ENCODE results near the gene PADI1.

GRCh38 chr1:17213782-17214148 is 8.8 kb downstream of the PADI1 start:
- TF ChIP-seq, protein P1, sequence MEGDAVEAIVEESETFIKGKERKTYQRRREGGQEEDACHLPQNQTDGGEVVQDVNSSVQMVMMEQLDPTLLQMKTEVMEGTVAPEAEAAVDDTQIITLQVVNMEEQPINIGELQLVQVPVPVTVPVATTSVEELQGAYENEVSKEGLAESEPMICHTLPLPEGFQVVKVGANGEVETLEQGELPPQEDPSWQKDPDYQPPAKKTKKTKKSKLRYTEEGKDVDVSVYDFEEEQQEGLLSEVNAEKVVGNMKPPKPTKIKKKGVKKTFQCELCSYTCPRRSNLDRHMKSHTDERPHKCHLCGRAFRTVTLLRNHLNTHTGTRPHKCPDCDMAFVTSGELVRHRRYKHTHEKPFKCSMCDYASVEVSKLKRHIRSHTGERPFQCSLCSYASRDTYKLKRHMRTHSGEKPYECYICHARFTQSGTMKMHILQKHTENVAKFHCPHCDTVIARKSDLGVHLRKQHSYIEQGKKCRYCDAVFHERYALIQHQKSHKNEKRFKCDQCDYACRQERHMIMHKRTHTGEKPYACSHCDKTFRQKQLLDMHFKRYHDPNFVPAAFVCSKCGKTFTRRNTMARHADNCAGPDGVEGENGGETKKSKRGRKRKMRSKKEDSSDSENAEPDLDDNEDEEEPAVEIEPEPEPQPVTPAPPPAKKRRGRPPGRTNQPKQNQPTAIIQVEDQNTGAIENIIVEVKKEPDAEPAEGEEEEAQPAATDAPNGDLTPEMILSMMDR (IDR thresholded peaks at IDR 0.05; ENCODE audit: low read depth, low read length) = no peak
- no peak for TF ChIP-seq EZH2phosphoT487 (IDR thresholded peaks at IDR 0.05; ENCODE audit: low read depth)
